Nephron (organoid): Measurements from ENCODE around the gene ERBIN.
"Not testable (repeated sequence)": the region's sequence is repeated elsewhere in the genome, so short reads cannot be mapped to it uniquely, and the experiment has no call there.

Experiments used
- H3K27ac Mint-ChIP-seq, 3 experiments: 2 replicates each; pipeline ENCODE4 v1.8.0; 2020; ENCODE audit warnings: mixed read lengths in 3 of 3, mild to moderate bottlenecking in 2 of 3, moderate library complexity in 1 of 3
- H3K27me3 Mint-ChIP-seq: 2 replicates; pipeline ENCODE4 v1.8.0; 2021; ENCODE audit warnings: low read depth, mild to moderate bottlenecking, moderate library complexity, mixed read lengths
- H3K36me3 Mint-ChIP-seq: 2 replicates; pipeline ENCODE4 v1.8.0; 2020; ENCODE audit warnings: low read depth, mixed read lengths
- H3K4me1 Mint-ChIP-seq: 2 replicates; pipeline ENCODE4 v1.8.0; 2020; ENCODE audit warnings: mixed read lengths
- H3K4me3 Mint-ChIP-seq, 3 experiments: 2 replicates each; pipeline ENCODE4 v1.8.0; 2020; ENCODE audit warnings: mild to moderate bottlenecking in 3 of 3, mixed read lengths in 3 of 3, moderate library complexity in 2 of 3
- H3K9me3 Mint-ChIP-seq: 2 replicates; pipeline ENCODE4 v1.8.0; 2020; ENCODE audit warnings: mixed read lengths
- TF ChIP-seq, protein P1 (sequence below), 3 experiments: fragments of 200-600 bp; sonication (generic); IDR thresholded peaks; one replicate each; pipeline ENCODE4 v1.5.0; 2021; ENCODE audit warnings: antibody characterized with exemption in 3 of 3; ENCODE audit not compliant: unreplicated experiment in 3 of 3

Gene ERBIN

GRCh38 chr5:65913519-65913918 is 12.9 kb upstream of the ERBIN start:
- peaks cover 15% of the 10 kb centered on the region for H3K4me1 Mint-ChIP-seq
- H3K9me3 Mint-ChIP-seq = no peaks in the 10 kb centered on the region
- peak overlapping the region; percentile 59 to 94 (median 75) for H3K27ac Mint-ChIP-seq
- TF ChIP-seq, protein P1, sequence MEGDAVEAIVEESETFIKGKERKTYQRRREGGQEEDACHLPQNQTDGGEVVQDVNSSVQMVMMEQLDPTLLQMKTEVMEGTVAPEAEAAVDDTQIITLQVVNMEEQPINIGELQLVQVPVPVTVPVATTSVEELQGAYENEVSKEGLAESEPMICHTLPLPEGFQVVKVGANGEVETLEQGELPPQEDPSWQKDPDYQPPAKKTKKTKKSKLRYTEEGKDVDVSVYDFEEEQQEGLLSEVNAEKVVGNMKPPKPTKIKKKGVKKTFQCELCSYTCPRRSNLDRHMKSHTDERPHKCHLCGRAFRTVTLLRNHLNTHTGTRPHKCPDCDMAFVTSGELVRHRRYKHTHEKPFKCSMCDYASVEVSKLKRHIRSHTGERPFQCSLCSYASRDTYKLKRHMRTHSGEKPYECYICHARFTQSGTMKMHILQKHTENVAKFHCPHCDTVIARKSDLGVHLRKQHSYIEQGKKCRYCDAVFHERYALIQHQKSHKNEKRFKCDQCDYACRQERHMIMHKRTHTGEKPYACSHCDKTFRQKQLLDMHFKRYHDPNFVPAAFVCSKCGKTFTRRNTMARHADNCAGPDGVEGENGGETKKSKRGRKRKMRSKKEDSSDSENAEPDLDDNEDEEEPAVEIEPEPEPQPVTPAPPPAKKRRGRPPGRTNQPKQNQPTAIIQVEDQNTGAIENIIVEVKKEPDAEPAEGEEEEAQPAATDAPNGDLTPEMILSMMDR (IDR thresholded peaks at IDR 0.05; ENCODE audit: unreplicated experiment in 3 of 3) = no peak
- no peaks in the 10 kb centered on the region for H3K27me3 Mint-ChIP-seq
- no peak overlapping the region for H3K4me3 Mint-ChIP-seq
- H3K36me3 Mint-ChIP-seq = no peaks in the 10 kb centered on the region

- H3K36me3 Mint-ChIP-seq = no peaks in the 10 kb centered on the region
- H3K9me3 Mint-ChIP-seq = no peaks in the 10 kb centered on the region
- H3K27me3 Mint-ChIP-seq = no peaks in the 10 kb centered on the region
- TF ChIP-seq, protein P1 (IDR thresholded peaks at IDR 0.05; ENCODE audit: unreplicated experiment in 3 of 3) = no peak
- H3K27ac Mint-ChIP-seq = peak overlapping the region; percentile 75 to 94 (median 81)
- peak overlapping the region in 1 of 3 experiments; percentile 22 for H3K4me3 Mint-ChIP-seq
- peaks cover 15% of the 10 kb centered on the region for H3K4me1 Mint-ChIP-seq
These were observed 11.7 kb upstream of the ERBIN start for GRCh38 chr5:65914641-65915196.

GRCh38 chr5:65915661-65916060 is 10.7 kb upstream of the ERBIN start:
- H3K4me1 Mint-ChIP-seq = peaks cover 15% of the 10 kb centered on the region
- H3K9me3 Mint-ChIP-seq, H3K4me3 Mint-ChIP-seq, H3K36me3 Mint-ChIP-seq, H3K27me3 Mint-ChIP-seq: not testable (repeated sequence)
- H3K27ac Mint-ChIP-seq = peak overlapping the region in 2 of 3 experiments; percentile 41 to 87

DNA sequence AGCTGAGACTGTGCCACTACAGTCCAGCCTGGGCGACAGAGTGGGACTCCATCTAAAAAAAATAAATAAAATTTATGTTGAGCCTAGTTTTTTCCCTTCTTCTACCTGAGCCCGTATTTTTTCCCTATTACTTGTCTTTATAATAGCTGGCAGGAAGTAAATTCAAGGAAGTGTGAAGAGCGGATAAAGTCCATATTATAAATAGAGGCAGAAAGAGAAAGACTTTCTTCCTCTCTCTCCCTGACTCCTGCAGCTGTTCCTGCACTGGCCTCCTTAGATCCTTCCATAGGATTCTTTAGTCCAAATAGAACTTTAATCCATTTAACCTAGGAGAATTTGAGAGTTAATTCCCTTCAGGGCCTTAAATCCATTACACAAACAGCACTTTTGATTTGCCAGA is 10.3 kb upstream of the ERBIN start:
- TF ChIP-seq, protein P1 (IDR thresholded peaks at IDR 0.05; ENCODE audit: unreplicated experiment in 3 of 3) = no peak
- Mint-ChIP-seq H3K27me3 (no peaks in the 10 kb centered on the region), H3K9me3 (no peaks in the 10 kb centered on the region), H3K36me3 (no peaks in the 10 kb centered on the region), H3K27ac (peak overlapping the region; percentile 41 to 88 (median 87)), H3K4me1 (peaks cover 15% of the 10 kb centered on the region), H3K4me3 (no peak overlapping the region)

- peak overlapping the region; percentile 41 to 88 (median 87) for H3K27ac Mint-ChIP-seq
- peaks cover 15% of the 10 kb centered on the region for H3K4me1 Mint-ChIP-seq
- H3K36me3 Mint-ChIP-seq = no peaks in the 10 kb centered on the region
- no peak overlapping the region for H3K4me3 Mint-ChIP-seq
- no peaks in the 10 kb centered on the region for H3K27me3 Mint-ChIP-seq
- TF ChIP-seq, protein P1 (IDR thresholded peaks at IDR 0.05; ENCODE audit: unreplicated experiment in 3 of 3) = no peak
- no peaks in the 10 kb centered on the region for H3K9me3 Mint-ChIP-seq
These were observed 9.7 kb upstream of the ERBIN start for GRCh38 chr5:65916636-65917035.

DNA sequence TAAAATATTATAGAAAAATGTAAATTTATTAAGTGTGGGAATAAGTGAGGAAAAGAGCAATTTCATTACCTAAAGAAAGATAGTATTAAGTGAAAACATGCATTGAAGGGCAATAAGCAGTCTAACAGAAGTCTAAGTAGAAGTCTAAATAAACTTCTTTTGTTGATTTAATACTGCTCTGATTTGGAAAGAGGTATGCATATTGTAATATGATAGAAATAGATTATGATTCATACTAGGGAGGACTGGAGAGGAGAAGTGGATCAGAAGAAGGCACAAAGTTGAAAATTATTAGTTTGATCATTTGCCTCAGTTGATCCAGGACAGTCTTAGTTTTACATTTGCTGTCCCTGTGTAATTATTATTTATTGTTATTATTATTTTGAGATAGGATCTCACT is 6.6 kb upstream of the ERBIN start:
- H3K9me3 Mint-ChIP-seq = no peaks in the 10 kb centered on the region
- H3K4me1 Mint-ChIP-seq = peaks cover 26% of the 10 kb centered on the region
- no peaks in the 10 kb centered on the region for H3K27me3 Mint-ChIP-seq
- H3K36me3 Mint-ChIP-seq = no peaks in the 10 kb centered on the region
- TF ChIP-seq, protein P1 (IDR thresholded peaks at IDR 0.05; ENCODE audit: unreplicated experiment in 3 of 3) = no peak
- no peak overlapping the region for H3K4me3 Mint-ChIP-seq
- H3K27ac Mint-ChIP-seq = no peak overlapping the region
